NCI-H2196 (cell line): ENCODE results near the gene FNBP1L.

Experiments used
- DNase-seq: peaks from one replicate; lab custom pipeline; 2025; ENCODE audit not compliant: unreplicated experiment; lab: John Stamatoyannopoulos, UW

Gene FNBP1L

GRCh38 chr1:93483606-93484005 lies 35.7 kb downstream of the FNBP1L start:
- DNase-seq, result no peak

- no peak for DNase-seq
These were observed 40.3 kb downstream of the FNBP1L start for GRCh38 chr1:93488207-93488606.

GRCh38 chr1:93489756-93490155 lies 41.8 kb downstream of the FNBP1L start:
- DNase-seq, result no peak

- DNase-seq, result no peak
These were observed 42.4 kb downstream of the FNBP1L start for GRCh38 chr1:93490357-93490756.

GRCh38 chr1:93495911-93496310 lies 48.0 kb downstream of the FNBP1L start:
- no peak for DNase-seq

- DNase-seq, result no peak
These were observed 48.6 kb downstream of the FNBP1L start for GRCh38 chr1:93496520-93496919.

- no peak for DNase-seq
These were observed 51.2 kb downstream of the FNBP1L start for GRCh38 chr1:93499075-93499474.

GRCh38 chr1:93499533-93499932 lies 51.6 kb downstream of the FNBP1L start:
- DNase-seq, result no peak

- no peak for DNase-seq
These were observed 52.4 kb downstream of the FNBP1L start for GRCh38 chr1:93500275-93500674.

GRCh38 chr1:93501399-93501798 lies 53.5 kb downstream of the FNBP1L start:
- DNase-seq, result no peak

- DNase-seq, result no peak
These were observed 54.0 kb downstream of the FNBP1L start for GRCh38 chr1:93501829-93502369.

GRCh38 chr1:93502571-93502970 lies 54.7 kb downstream of the FNBP1L start:
- no peak for DNase-seq

- DNase-seq, result no peak
These were observed 55.2 kb downstream of the FNBP1L start for GRCh38 chr1:93503163-93503562.

- DNase-seq, result no peak
These were observed 55.9 kb downstream of the FNBP1L start for GRCh38 chr1:93503816-93504215.

- no peak for DNase-seq
These were observed 56.5 kb downstream of the FNBP1L start for GRCh38 chr1:93504247-93505033.

- DNase-seq, result no peak
These were observed 58.2 kb downstream of the FNBP1L start for GRCh38 chr1:93506126-93506525.

- no peak for DNase-seq
These were observed 68.2 kb downstream of the FNBP1L start for GRCh38 chr1:93516164-93516563.

- no peak for DNase-seq
These were observed 70.6 kb downstream of the FNBP1L start for GRCh38 chr1:93518516-93518915.

GRCh38 chr1:93519199-93519829 lies 71.4 kb downstream of the FNBP1L start:
- DNase-seq, result no peak

GRCh38 chr1:93521618-93522017 lies 73.7 kb downstream of the FNBP1L start:
- DNase-seq, result no peak

GRCh38 chr1:93522721-93523120 lies 74.8 kb downstream of the FNBP1L start:
- DNase-seq, result no peak

- DNase-seq, result no peak
These were observed 77.5 kb downstream of the FNBP1L start for GRCh38 chr1:93525431-93525830.
